NT2/D1 (cell line): ENCODE measurements around the gene PTX4.

Source experiments
- SUZ12 ChIP-seq: IDR thresholded peaks from 2 replicates; pipeline ENCODE4 v1.6.1; 2011; ENCODE audit not compliant: insufficient read length, insufficient read depth; ENCODE audit errors: extremely low read depth
- YY1 ChIP-seq: IDR thresholded peaks from 2 replicates; pipeline ENCODE4 v1.6.1; 2011; ENCODE audit not compliant: insufficient read length, insufficient read depth

- TF ChIP-seq SUZ12 (no peak), YY1 (no peak)
These were observed 35.0 kb upstream of the PTX4 start for GRCh38 chr16:1523581-1524245.
